Pancreas (tissue), 10 donors: Measurements from ENCODE around the gene WRAP73. TPM values are rescaled to one million over a fixed set of nuclear protein-coding genes. Genes with fewer than 3 reads are reported as not detected.

Source experiments
- ATAC-seq, 4 donors: fragments of 200-7000 bp; cut with Tn5 transposase; one replicate each; pipeline versions ENCODE4 v1.8.0 to v1.9.1; 2020; ENCODE audit warnings: mild to moderate bottlenecking in 4 of 4, moderate library complexity in 4 of 4
- DNase-seq, 6 donors: peaks; one replicate each; pipeline ENCODE4 v3.0.0-alpha.2; 2020
- FAIRE-seq: peaks from 2 replicates; lab custom pipeline; 2012; peaks lifted over from hg19 to GRCh38; lab: Jason Lieb, UNC
- H3K27ac ChIP-seq, 4 donors: fragments of 200-600 bp; sonication (generic); 1 replicate in 3 of 4; 2 replicates in 1 of 4; pipeline versions ENCODE4 v1.5.0 to v1.8.0; 2020
- H3K27me3 ChIP-seq, 4 donors: fragments of 200-600 bp; one replicate each; pipeline ENCODE4 v1.8.0; 2021
- H3K36me3 ChIP-seq, 3 donors: fragments of 200-600 bp; sonication (generic) in 1 of 3; one replicate each; pipeline versions ENCODE4 v1.5.0 to v1.8.0; 2020 to 2021
- H3K4me1 ChIP-seq, 3 donors: fragments of 200-600 bp; one replicate each; pipeline ENCODE4 v1.8.0; 2021
- H3K4me3 ChIP-seq, 4 donors: fragments of 200-600 bp; sonication (generic) in 2 of 4; one replicate each; pipeline versions ENCODE4 v1.5.0 to v1.8.0; 2020 to 2021
- H3K9me3 ChIP-seq, 4 donors: fragments of 200-600 bp; one replicate each; pipeline ENCODE4 v1.8.0; 2021
- WGBS, 2 donors: extraction: QIAGEN DNeasy Blood & Tissue Kit; methylation state at CpG; one replicate each; pipeline ENCODE4 v1.1.7; 2013; 5-methylcytosine and 5-hydroxymethylcytosine counted together
- intact Hi-C, 3 donors: fragments of 100-400 bp; cut with DNase I; formaldehyde crosslinking; loops; one replicate each; pipeline versions ENCODE4 v1.11.1 to v1.14.2; 2022
- polyA plus RNA-seq, 2 donors: library from polyadenylated mRNA; stranded (reverse); fragments of 200-250 nt; gene quantifications; one replicate each; pipeline ENCODE4 v1.2.3, GENCODE V29; 2013
- total RNA-seq, 6 donors: library from RNA; stranded (reverse); fragmentation: NEBNext Ultra II Directional in 4 of 6; extraction: Animal tissue kit (Norgen Biotek cat#: 25700) in 4 of 6; gene quantifications; one replicate each; pipeline versions ENCODE4 v1.2.1 to v1.2.4, GENCODE V29; 2021 to 2023
- TF ChIP-seq, protein P1 (sequence below), 4 donors: fragments of 200-600 bp; sonication (generic) in 3 of 4; IDR thresholded peaks; one replicate each; pipeline versions ENCODE4 v1.5.0 to v1.8.0; 2021; ENCODE audit warnings: antibody characterized with exemption in 4 of 4
- donor health status: healthy with polysubstance abuse.
- donor health status: DM: no; HTN: no; CAD: no; lungs with moderate emphysema.
- donor health status: DM: no; HTN: no; CAD: no.
- donor health status: control.
- donor health status: control.
- donor health status: Bipolar disorder and iron deficiency.
- donor health status: DM: yes; HTN: yes; CAD: no.
- donor health status: DM: no; HTN: no; CAD: no.
- donor health status: DM: no; HTN: no; CAD: no.
- donor health status: DM: yes; HTN: yes; CAD: no.

Gene WRAP73
- total and polyA plus RNA-seq, 8 donors = 6.7 to 26.2 (median 10.3) TPM

DNA sequence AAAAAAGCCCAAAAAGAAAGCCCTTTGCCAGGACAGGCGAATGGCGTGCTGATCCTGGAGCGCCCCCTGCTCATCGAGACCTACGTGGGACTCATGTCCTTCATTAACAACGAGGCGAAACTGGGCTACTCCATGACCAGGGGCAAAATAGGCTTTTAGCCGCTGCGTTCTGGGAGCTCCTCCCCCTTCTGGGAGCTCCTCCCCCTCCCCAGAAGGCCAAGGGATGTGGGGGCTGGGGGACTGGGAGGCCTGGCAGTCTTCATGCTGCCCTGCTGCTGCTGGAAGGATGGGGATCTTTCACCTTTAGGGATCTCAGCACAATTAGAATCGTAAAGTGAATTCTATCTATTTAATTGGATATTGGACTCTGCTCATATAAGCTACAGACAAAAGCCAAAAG lies 21.5 kb downstream of the WRAP73 start:
- peaks cover 0 to 11% (median 9%) of the 10 kb centered on the region in 3 donors for H3K4me1 ChIP-seq
- WGBS, 2 donors = 85 to 86% methylated on average over 10 of the region's 10 CpGs
- no peaks in the 10 kb centered on the region for H3K27me3 ChIP-seq
- FAIRE-seq = no peak
- TF ChIP-seq, protein P1, sequence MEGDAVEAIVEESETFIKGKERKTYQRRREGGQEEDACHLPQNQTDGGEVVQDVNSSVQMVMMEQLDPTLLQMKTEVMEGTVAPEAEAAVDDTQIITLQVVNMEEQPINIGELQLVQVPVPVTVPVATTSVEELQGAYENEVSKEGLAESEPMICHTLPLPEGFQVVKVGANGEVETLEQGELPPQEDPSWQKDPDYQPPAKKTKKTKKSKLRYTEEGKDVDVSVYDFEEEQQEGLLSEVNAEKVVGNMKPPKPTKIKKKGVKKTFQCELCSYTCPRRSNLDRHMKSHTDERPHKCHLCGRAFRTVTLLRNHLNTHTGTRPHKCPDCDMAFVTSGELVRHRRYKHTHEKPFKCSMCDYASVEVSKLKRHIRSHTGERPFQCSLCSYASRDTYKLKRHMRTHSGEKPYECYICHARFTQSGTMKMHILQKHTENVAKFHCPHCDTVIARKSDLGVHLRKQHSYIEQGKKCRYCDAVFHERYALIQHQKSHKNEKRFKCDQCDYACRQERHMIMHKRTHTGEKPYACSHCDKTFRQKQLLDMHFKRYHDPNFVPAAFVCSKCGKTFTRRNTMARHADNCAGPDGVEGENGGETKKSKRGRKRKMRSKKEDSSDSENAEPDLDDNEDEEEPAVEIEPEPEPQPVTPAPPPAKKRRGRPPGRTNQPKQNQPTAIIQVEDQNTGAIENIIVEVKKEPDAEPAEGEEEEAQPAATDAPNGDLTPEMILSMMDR (IDR thresholded peaks at IDR 0.05) = no peak
- H3K36me3 ChIP-seq = peaks cover 0 to 32% (median 8%) of the 10 kb centered on the region in 3 donors
- no peak for ATAC-seq
- DNase-seq = peak in 1 of 6 donors; percentile 15
- intact Hi-C loops = loop anchor here in 1 of 3 donors (10.0 kb wide), 1 partner anchor 174 kb away; the partner anchor contains the start of gene ARHGEF16
- no peak overlapping the region for H3K27ac ChIP-seq
- H3K4me3 ChIP-seq = no peak overlapping the region
- no peaks in the 10 kb centered on the region for H3K9me3 ChIP-seq

DNA sequence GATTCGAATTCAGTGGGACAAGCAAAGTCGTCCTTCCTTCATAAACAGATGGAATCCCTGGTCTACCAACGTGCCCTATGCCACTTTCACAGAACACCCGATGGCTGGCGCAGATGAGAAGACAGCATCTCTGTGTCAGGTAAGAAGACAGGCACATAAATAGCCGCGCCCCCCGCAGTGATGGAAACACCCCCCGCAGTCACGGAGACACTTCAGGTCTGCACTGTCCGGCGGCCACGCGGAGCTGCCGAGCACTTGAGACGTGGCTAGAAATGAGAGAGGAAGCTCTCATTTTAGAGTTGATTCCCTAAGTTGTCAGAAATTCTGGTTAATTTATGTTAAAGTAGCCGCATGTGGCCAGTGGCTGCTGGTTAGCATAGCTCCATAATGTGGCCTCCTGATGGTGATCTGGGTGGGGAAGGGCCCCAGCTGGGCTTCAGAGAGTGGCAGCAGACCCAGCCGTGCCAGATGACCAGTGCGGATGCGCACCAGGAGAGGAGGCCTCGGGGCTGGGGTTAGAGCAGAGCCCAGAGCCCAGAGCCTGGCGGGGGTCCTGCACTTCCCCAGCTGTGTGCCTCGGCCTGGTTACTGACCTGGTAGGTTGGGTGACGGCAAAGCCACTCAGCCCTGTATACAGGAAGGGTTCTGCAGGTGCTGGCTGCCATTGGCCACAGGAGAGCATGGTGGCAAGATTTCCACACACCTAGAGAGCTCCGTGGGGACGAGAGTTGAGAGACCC lies 22.2 kb downstream of the WRAP73 start:
- FAIRE-seq = no peak
- 88 to 95% methylated on average over 26 of the region's 26 CpGs for WGBS, 2 donors
- peaks cover 0 to 27% (median 8%) of the 10 kb centered on the region in 3 donors for H3K36me3 ChIP-seq
- intact Hi-C loops = loop anchor here in 1 of 3 donors (10.0 kb wide), 1 partner anchor 173 kb away; the partner anchor contains the start of gene ARHGEF16
- H3K9me3 ChIP-seq = no peaks in the 10 kb centered on the region
- H3K4me1 ChIP-seq = peaks cover 0 to 15% (median 13%) of the 10 kb centered on the region in 3 donors
- DNase-seq = peak in 1 of 6 donors; percentile 65
- no peak overlapping the region for H3K27ac ChIP-seq
- H3K27me3 ChIP-seq = no peaks in the 10 kb centered on the region
- TF ChIP-seq, protein P1 (IDR thresholded peaks at IDR 0.05) = no peak
- H3K4me3 ChIP-seq = no peak overlapping the region
- ATAC-seq = no peak

DNA sequence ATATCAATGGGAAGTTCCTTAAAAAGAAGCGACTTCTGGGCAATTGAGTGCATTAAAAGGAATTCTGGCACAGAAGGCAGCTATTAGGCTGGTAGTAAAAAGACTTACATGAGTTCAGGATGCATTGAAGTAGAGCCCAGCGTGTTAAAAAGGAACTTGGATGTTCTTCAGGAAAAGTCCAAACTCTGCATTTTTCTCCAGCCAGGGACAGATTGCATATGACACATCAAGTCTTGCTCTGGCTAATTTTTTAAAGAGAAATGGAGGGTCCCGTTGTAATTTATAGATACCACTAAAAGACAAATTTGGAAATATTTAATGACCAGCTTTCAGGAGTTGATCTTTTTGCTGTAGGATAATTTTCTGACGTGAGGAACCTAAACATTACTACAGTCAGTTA lies 23.9 kb downstream of the WRAP73 start:
- Histone ChIP-seq H3K36me3 (peaks cover 0 to 21% (median 8%) of the 10 kb centered on the region in 3 donors), H3K9me3 (no peaks in the 10 kb centered on the region), H3K4me3 (peak overlapping the region in 1 of 4 donors; percentile 99), H3K4me1 (peaks cover 0 to 15% (median 13%) of the 10 kb centered on the region in 3 donors), H3K27me3 (no peaks in the 10 kb centered on the region), H3K27ac (peak overlapping the region in 1 of 4 donors; percentile 52)
- ATAC-seq (no peak), DNase-seq (no peak), FAIRE-seq (no peak)
- 71% methylated on average over 4 of the region's 4 CpGs for WGBS, 2 donors
- TF ChIP-seq, protein P1 (IDR thresholded peaks at IDR 0.05) = no peak
- intact Hi-C loops = loop anchor here in 1 of 3 donors (10.0 kb wide), 1 partner anchor 171 kb away; the partner anchor contains the start of gene ARHGEF16

DNA sequence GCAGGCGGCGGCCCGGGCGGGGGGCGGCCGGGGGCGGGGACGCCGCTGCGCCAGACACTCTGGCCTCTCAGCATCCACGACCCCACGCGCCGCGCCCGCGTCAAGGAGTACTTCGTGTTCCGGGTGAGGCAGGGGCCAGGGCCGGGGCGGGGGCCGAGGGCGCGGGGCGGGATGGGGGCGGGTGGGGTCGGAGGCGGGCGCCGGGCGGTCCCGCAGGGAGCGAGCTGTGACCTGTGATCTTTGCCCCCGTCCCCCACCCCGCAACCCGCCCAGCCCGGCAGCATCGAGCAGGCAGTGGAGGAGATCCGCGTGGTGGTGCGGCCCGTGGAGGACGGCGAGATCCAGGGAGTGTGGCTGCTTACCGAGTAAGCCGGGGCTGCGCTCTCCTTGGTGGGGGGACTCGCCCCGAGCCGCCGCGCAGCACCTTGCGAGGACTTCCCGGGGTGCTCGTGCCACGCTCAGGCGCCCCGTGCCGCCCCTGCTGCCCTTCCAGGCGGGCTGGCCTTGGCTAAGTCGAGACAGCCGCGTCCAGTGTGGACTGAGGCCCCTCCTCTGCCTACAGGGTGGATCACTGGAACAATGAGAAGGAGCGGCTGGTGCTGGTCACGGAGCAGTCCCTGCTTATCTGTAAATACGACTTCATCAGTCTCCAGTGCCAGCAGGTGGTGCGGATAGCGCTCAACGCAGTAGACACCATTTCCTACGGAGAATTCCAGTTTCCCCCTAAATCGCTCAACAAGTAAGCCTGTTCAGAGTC lies 24.6 kb downstream of the WRAP73 start:
- Histone ChIP-seq H3K4me3 (peak overlapping the region; percentile 66 to 99 (median 86)), H3K9me3 (no peaks in the 10 kb centered on the region), H3K27ac (peak overlapping the region in 3 of 4 donors; percentile 33 to 55 (median 52)), H3K27me3 (no peaks in the 10 kb centered on the region), H3K4me1 (peaks cover 0 to 15% (median 13%) of the 10 kb centered on the region in 3 donors), H3K36me3 (peaks cover 0 to 21% (median 8%) of the 10 kb centered on the region in 3 donors)
- peak; percentile 18 to 45 (median 32) for ATAC-seq
- intact Hi-C loops = loop anchor here in 1 of 3 donors (10.0 kb wide), 1 partner anchor 171 kb away; the partner anchor contains the start of gene ARHGEF16
- TF ChIP-seq, protein P1 (IDR thresholded peaks at IDR 0.05) = no peak
- 1 to 3% methylated on average over 29 to 71 of the region's 71 CpGs for WGBS, 2 donors
- FAIRE-seq = no peak
- DNase-seq = peak; percentile 35 to 81 (median 53)
